Ishikawa (cell line): ENCODE measurements around the gene DUS1L.

Experiments
- CREB1 ChIP-seq: IDR thresholded peaks from 2 replicates; pipeline ENCODE4 v1.6.1; 2012; ENCODE audit warnings: low read depth
- EP300 ChIP-seq: IDR thresholded peaks from 2 replicates; pipeline ENCODE4 v1.6.1; 2012; ENCODE audit warnings: borderline replicate concordance
- FOXM1 ChIP-seq: IDR thresholded peaks from 2 replicates; pipeline ENCODE4 v1.6.1; 2012; ENCODE audit warnings: low read depth, borderline replicate concordance
- NFIC ChIP-seq: IDR thresholded peaks from 2 replicates; pipeline ENCODE4 v1.6.1; 2012
- RAD21 ChIP-seq: IDR thresholded peaks from 2 replicates; pipeline ENCODE4 v1.6.1; 2012; ENCODE audit warnings: low read depth
- REST ChIP-seq: IDR thresholded peaks from 2 replicates; pipeline ENCODE4 v1.6.1; 2012; ENCODE audit warnings: low read depth, mild to moderate bottlenecking
- TAF1 ChIP-seq: IDR thresholded peaks from 2 replicates; pipeline ENCODE4 v1.6.1; 2012; ENCODE audit warnings: low read depth, mild to moderate bottlenecking
- YY1 ChIP-seq: IDR thresholded peaks from 2 replicates; pipeline ENCODE4 v1.6.1; 2012; ENCODE audit warnings: low read depth

GRCh38 chr17:82060001-82060380 is 5.6 kb downstream of the DUS1L start:
- no peak for TF ChIP-seq EP300
- TF ChIP-seq TAF1, result no peak
- no peak for TF ChIP-seq YY1
- no peak for TF ChIP-seq NFIC
- TF ChIP-seq RAD21, result no peak
- no peak for TF ChIP-seq FOXM1
- TF ChIP-seq REST, result no peak
- no peak for TF ChIP-seq CREB1
